Measurements from ENCODE around the gene RAB11A. TPM values are rescaled to one million over a fixed set of nuclear protein-coding genes. Genes with fewer than 3 reads are reported as not detected.

RAB11A gene
- total RNA-seq, 1 donor from 2014 or later: 185 TPM

GRCh38 chr15:65916041-65916663, 46.9 kb downstream of the RAB11A start:
- DNase-seq (ENCODE audit: low read depth): peak; percentile 59

GRCh38 chr15:65916664-65917406, 47.5 kb downstream of the RAB11A start:
- peak; percentile 59 for DNase-seq (ENCODE audit: low read depth)

GRCh38 chr15:65917407-65917756, 48.1 kb downstream of the RAB11A start:
- no peak for DNase-seq (ENCODE audit: low read depth)

GRCh38 chr15:65917936-65918335, 48.6 kb downstream of the RAB11A start:
- no peak for DNase-seq (ENCODE audit: low read depth)

- DNase-seq (ENCODE audit: low read depth): peak; percentile 13
Observed at GRCh38 chr15:65918357-65918920, 49.1 kb downstream of the RAB11A start.

- no peak for DNase-seq (ENCODE audit: low read depth)
Observed at GRCh38 chr15:65918945-65919344, 49.7 kb downstream of the RAB11A start.

GRCh38 chr15:65919353-65919752, 50.1 kb downstream of the RAB11A start:
- DNase-seq (ENCODE audit: low read depth): no peak

- no peak for DNase-seq (ENCODE audit: low read depth)
Observed at GRCh38 chr15:65920121-65920520, 50.8 kb downstream of the RAB11A start.

- DNase-seq (ENCODE audit: low read depth): peak; percentile 16
Observed at GRCh38 chr15:65920825-65921309, 51.6 kb downstream of the RAB11A start.

- no peak for DNase-seq (ENCODE audit: low read depth)
Observed at GRCh38 chr15:65921780-65922179, 52.5 kb downstream of the RAB11A start.

- DNase-seq (ENCODE audit: low read depth): no peak
Observed at GRCh38 chr15:65922621-65923020, 53.3 kb downstream of the RAB11A start.

- no peak for DNase-seq (ENCODE audit: low read depth)
Observed at GRCh38 chr15:65923264-65923663, 54.0 kb downstream of the RAB11A start.

- no peak for DNase-seq (ENCODE audit: low read depth)
Observed at GRCh38 chr15:65924004-65924403, 54.7 kb downstream of the RAB11A start.

GRCh38 chr15:65925338-65925737, 56.0 kb downstream of the RAB11A start:
- no peak for DNase-seq (ENCODE audit: low read depth)

GRCh38 chr15:65926459-65926858, 57.2 kb downstream of the RAB11A start:
- DNase-seq (ENCODE audit: low read depth): no peak

- no peak for DNase-seq (ENCODE audit: low read depth)
Observed at GRCh38 chr15:65926899-65927298, 57.6 kb downstream of the RAB11A start.

GRCh38 chr15:65927545-65927944, 58.3 kb downstream of the RAB11A start:
- no peak for DNase-seq (ENCODE audit: low read depth)

GRCh38 chr15:65929573-65929972, 60.3 kb downstream of the RAB11A start:
- no peak for DNase-seq (ENCODE audit: low read depth)

- DNase-seq (ENCODE audit: low read depth): no peak
Observed at GRCh38 chr15:65930134-65930533, 60.8 kb downstream of the RAB11A start.

- no peak for DNase-seq (ENCODE audit: low read depth)
Observed at GRCh38 chr15:65931221-65931620, 61.9 kb downstream of the RAB11A start.

GRCh38 chr15:65935391-65935790, 66.1 kb downstream of the RAB11A start:
- no peak for DNase-seq (ENCODE audit: low read depth)

- no peak for DNase-seq (ENCODE audit: low read depth)
Observed at GRCh38 chr15:65936282-65936681, 67.0 kb downstream of the RAB11A start.

- no peak for DNase-seq (ENCODE audit: low read depth)
Observed at GRCh38 chr15:65937054-65937453, 67.8 kb downstream of the RAB11A start.
